SKM-1 (cell line): Measurements from ENCODE around the gene LMF1.
"Not testable (repeated sequence)": the region's sequence is repeated elsewhere in the genome, so short reads cannot be mapped to it uniquely, and the experiment has no call there.

Experiments
- DNase-seq: peaks from one replicate; lab custom pipeline; 2025; ENCODE audit not compliant: unreplicated experiment; lab: John Stamatoyannopoulos, UW

The LMF1 gene

DNA sequence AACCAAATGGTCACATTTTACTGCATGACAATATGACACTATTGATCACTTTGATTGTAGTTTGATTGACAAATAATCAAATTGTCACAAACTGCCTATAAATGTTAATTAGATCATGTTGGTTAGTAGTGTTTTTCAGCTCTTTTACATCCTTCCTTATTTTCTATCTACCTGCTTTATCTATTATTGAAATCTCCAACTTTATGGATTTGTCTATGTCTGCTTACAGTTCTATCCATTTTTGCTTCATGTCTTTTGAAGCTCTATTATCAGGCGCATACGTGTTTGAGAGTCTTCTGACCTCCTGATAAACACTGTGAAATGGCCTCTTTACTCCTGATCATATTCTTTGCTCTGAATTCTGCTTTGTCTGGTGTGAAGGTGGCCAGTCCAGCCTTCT, 87.0 kb downstream of the LMF1 start:
- no peak for DNase-seq

DNA sequence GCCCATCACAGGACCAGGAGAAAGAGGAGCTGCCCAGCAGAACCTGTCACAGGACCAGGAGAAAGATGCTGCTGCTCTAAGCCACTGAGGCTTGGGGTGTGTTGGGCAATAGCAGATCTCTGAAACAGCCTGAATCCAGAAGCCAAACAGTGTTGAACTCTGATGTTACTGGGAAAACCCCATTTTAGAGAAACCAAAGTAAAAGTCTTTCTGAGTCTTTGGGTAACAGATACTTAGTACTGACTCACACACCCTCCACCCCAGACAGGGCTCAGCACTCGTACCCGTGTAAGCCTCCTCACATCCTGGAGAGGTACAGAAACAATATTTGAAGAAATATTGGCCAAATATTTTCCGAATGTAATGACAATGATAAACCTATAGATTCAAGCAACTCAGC, 87.4 kb downstream of the LMF1 start:
- no peak for DNase-seq

DNA sequence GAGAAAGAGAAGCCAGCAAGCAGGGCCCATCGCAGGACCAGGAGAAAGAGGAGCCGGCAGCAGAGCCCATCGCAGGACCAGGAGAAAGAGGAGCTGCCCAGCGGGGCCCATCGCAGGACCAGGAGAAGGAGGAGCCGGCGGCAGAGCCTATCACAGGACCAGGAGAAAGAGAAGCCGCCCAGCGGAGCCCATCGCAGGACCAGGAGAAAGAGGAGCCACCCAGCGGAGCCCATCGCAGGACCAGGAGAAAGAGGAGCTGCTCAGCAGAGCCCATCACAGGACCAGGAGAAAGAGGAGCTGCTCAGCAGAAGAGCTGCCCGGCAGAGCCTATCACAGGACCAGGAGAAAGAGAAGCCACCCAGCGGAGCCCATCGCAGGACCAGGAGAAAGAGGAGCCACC, 88.1 kb downstream of the LMF1 start:
- not testable (repeated sequence) for DNase-seq

DNA sequence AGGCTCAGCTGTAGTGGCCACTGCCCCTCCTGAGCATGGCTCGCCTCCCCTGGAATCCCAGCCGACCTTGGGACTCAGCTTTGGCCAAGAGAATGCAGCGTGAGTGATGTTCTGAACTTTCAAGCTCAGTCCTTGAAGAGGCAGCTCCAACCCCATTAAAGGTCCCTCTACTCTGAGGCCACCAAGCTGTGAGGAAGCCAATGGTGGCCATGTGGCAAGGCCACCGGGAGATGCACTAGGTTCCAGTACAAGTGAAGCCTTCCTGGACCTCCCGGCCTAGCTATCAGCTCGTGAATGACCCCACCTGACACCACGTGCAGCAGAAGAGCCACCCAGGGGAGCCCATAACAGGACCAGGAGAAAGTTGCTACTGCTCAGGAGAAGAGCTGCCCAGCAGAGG, 88.5 kb downstream of the LMF1 start:
- no peak for DNase-seq

DNA sequence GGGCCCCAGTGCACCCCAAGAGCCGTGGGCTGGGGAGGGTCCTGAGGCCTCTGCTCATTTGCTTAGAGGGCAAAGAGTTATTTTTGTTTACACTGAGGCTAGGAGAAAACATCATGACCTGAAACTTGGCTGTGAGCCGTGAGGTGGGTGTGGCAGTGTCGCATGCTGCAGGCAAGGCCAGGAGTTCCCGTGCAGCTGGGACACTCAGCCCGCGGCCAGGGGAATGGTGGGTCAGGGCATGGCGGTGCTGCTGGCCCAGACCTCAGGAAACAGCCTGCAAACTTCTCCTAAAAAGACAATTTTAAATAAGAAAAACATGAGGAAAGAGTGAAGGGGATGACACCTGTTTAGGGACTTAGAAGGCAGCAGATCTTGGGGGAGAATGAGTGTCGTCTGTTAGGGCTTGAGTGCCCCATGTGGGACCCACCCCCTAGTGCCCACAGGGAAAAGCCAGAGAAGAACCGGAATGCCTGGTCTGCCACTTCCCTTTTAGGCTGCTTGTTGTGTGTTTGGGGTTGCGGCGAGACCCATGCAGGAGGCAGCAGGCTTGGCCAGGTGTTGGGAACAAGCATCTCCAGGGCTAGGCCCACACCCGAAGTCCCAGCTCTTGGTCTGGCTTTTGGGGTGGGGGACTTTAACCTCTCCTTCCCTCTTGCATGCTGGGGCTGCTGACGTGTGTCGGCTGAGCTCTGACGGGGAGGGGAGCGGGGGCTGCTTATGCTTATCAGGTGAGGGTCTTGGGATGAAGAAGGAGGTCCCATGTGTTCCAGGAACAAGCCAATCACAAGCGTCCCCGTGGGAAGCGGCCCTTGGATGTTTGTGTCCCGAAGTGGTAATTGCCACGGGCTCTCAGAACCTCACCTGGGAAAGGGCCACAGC, 89.3 kb downstream of the LMF1 start:
- DNase-seq: no peak

DNA sequence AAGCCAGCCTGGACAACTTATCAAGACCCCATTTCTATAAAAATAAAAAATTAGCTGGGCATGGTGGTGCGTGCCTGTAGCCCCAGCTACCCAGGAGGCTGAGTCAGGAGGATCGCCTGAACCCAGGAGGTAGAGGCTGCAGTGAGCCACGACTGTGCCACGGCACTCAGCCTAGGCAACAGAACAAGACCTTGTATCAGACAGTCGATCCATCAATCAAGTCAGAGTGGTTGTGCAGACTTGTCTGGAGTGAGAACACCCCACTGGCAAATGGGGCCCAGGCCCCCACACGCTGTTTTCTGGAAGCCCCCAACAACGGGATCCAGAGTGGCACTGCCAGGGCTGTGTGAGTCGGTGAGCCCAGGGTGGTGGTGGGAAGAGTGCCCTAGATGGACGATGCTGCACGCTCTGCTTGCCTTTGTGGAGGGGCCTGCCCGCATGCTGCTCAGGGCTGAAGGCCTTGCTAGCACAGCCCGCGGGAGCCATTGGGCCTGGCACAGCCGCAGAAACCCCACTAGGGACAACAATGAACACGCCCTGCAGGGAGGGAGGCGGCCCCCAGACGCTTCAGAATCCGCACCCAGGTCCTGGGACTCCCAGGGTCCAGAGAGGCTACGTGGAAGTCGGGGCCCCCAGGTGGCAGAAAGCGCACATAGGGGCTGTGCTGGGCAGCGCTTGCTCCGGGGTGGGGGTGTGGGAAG, 90.2 kb downstream of the LMF1 start:
- no peak for DNase-seq

DNA sequence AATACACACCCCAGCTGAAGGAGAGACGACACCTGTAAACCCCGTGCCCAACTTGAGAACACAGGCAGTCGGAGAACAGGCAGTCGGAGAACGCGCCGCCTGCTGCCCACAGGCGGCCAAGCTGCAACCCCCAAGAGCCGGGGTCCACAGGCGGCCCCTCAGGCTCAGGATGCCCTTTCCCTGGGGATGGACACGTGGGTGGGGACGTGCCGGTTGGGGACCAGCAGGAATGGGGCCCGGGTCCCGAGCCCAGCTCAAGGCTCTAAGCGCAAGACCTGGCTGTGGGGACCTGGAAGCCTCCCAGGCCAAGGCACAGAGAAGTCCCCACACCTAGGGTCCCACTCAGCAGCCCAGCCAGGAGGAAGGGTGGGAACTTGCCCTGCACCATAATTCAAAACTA, 90.8 kb downstream of the LMF1 start:
- DNase-seq: no peak

DNA sequence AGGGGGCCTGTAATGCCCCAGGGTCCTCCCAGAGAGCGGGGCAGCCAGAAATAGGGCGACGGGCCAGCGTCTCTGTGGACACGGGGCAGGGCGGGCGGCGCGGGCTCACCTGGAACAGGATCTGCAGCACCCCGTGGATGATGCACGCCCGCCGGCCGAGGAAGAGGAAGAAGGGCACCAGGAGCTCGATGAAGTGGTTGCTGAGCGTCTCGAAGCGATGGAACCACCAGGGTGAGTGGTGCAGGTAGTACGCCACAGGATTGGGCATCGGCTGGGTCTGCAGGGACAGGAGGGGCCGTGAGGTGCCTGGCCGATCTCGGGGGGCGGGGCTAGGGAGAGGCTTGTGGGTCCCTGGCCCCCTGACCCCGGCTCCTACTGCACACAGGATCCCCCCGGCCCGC, 91.3 kb downstream of the LMF1 start:
- no peak for DNase-seq

DNA sequence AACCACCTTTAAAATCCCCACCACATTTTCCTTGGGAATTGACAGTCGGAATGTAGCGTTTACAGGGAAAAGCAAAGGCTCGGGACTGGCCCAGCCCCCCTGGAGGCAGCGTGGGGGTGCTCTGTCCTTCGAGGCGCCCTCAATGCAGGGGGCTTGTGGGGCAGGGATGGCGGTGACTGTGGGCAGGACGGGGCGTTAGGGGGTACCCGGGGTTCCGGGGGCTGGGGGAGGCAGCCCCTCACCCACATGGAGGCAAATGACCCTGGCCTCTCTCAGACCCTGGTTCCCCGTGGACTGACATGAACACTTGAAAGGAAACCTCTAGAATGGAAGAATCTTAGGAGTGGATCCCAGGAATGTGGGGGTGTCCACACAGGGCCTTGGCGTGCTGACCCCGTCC, 91.9 kb downstream of the LMF1 start:
- no peak for DNase-seq

DNA sequence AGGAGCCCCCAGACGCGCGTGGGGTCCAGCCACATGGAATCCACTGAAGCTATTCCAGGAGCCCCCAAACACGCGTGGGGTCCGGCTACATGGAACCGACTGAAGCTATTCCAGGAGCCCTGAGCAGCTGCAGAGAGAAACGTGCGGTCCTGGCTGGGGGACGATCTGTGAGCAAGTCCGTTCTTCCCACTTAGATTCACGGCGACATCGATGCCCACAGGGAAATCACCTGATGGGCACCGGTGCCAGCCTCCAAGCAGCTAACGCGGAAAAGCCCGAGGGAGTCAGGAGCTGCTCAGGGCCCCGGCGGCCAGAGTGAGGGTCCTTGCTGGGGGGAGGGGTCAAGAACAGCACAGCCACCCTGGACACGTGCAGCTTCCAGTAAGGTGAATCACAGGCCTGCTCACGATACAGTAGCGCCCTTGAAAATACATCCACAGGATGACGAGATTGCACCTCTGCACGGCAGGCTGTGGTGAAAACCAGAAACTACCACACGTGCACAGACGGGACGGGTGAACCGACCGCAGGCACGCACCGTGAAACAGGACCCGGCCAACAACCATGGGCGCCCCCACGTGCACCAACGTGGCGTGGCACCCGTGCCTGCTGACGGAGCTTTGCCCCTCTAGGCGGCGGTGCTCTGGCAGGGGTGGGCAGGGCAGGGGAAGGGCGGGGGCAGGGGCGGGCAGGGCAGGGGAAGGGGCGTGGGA, 92.6 kb downstream of the LMF1 start:
- DNase-seq: no peak

DNA sequence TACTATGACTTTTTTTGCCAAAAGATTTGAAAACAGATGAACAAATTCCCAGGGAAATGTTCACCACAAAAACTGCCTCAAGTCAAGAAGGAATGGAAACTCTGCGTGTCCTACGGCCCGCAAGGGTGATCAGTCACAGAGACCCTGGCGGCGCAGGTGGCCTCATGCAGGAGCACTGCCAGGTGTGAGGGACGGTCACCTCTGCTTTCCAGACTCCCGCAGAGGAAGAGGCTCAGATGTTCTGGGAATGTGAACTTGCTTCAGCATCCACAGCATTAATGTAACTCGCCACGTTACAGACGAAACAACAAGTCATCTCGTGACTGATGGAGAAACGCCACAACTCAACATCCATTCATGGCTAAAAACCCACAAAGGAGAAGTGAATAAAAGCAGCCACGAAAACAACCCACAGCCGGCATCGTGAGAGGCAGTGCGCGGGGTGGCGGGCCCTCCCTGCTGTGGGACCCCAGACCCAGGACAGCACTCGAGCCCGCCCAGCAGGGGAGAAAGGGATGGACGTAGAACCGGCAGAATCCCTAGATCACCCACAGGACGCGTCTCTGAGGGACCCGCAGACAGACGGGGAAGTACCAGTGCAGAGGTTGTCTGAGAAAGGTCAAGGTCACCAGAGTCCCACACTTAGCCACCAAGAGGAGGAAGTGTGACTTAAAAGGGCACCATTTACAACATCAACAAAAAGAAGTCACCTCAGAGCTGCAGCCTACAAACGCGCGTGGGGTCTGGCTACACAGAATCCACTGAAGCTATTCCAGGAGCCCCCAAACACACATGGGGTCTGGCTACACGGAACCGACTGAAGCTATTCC, 93.3 kb downstream of the LMF1 start:
- peak; percentile 4 for DNase-seq

DNA sequence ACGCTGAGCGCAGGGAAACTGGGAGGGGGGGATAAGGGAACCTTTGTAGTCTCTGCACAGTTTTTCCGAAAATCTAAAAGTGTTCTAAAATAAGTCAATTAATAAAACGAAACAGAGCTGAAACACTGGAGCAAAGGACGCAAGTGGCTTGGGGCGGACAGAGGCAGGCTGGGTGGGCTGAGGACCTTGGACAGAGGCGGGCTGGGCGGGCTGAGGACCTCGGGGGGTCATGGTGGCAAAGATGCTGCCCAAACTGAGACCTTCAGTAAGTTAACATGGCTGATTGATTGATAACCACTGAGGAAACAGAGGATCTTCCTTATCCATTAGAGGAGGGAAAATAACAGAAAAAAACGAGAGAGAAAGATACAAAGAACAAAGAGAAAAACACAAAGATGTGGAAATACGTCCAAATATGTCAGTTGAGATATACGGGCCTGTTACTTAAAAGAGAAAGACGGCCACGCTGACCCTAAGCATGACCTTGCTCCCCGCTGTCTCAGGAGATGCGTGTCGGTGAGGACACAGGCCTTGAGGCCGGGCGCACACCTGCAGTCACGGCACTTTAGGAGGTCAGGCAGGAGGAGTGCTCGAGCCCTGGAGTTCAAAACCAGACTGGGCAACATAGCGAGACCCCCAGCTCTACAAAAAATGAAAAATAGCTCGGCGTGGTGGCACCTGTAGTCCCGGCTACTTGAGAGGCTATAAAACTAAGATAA, 94.1 kb downstream of the LMF1 start:
- no peak for DNase-seq

DNA sequence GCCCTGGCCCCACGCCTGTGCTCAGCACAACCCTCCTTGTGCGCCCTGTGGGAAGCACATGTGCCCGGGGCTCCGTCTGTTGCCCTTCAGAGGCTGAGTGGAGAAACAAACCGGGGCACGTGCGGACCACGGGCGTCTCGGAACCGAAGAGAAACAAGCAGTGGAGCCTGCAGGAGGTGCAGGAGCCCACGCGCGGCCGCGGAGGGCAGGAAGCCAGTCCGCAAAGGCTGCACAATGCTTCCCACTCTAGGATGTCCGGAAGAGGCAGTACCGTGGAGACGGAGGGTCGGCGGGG, 94.8 kb downstream of the LMF1 start:
- DNase-seq: no peak

DNA sequence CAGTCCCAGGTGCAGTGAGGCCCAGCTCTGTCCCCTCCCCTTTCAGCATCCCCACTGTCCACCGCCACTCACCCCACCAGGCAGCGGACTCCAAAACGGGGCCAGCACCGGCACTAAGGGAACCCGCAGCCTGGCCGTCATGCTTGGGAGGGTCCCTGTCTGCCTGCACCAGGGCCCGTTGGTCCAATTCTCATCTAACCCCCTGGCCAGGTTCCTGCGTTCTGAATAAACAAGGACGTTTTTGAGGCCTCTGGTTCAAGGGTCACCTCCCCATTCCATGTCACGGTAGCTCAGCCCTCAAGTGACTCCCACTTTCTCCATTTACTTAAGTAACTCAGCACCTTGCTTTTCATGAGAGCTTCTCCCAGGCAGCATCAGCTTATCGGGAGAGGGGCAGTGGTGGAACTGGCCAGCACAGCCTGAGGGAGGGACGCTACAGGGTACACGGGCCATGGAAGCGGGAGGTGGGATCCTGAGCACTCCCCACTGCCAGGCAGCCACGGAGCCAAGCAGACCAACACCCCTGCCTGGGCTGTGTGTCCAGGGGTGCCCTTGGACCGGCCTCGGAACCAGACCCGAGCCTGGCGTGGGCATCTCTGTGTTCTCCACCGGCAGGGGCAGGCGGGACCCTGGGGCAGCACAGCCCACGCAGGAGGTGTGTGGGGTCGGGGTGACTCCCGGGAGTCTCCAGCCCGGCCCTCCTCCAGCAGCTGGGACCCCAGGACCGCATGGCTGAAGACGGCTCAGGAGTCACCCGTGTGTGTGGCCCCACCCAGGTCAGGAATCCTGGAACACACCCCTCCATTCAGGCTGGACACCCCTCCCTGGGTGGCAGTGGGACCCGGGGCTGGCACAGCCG, 95.4 kb downstream of the LMF1 start:
- DNase-seq: no peak

DNA sequence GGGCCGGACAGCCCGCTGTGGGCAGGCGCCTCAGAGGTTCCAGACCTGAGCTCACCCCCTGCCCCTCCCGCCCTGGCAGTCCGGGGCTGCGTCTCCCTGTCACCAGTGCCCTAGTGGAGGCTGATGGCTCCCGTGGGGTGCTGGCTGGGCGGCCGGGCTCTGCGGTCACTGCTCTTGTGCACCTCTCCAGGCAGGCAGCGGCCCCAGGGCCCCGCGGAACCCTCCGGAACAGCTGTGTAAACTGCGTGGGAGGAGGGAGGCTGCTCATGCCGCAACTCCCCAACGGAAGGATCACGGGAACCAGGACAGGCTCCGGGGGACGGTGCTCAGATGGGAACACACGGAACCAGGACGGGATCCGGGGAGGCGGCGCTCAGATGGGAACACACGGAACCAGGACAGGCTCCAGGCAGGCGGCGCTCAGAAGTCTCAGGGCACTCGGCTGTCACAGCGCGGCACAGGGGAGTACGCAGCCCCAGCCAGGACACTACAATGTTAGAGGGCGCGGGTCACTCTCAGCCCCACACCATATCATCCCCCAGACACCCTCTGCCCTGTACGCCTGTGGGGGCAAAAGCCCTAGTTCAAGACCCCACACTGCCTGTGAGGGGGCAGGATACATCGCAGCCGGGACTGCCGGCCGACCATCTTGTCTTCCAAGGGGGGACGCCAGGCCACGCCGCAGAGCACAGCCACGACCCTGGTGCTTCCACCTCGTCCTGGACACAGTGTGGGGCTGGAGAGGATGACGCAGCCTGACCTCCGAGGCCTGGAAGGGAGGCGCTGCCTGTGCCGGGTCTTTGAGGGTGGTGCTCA, 96.2 kb downstream of the LMF1 start:
- DNase-seq: no peak

DNA sequence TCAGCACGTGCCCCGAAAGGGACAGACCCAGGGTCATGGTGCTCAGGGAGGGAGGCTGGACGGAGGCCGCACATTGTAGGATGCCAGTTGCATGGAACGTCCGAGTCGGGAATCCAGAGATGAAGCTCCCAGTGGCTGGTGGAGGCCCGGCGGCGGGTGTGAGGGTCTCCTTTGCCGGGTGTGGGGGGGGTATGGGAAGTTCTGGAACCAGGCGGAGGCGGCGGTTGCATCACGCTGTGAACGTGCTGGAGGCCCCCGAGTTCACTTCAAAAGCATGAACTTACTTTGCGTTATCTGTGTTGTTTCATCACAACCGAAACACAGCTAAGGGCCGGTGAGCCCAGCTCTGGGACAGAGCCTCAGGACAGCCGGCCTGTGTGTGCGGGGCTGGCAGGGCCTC, 96.9 kb downstream of the LMF1 start:
- DNase-seq: no peak

DNA sequence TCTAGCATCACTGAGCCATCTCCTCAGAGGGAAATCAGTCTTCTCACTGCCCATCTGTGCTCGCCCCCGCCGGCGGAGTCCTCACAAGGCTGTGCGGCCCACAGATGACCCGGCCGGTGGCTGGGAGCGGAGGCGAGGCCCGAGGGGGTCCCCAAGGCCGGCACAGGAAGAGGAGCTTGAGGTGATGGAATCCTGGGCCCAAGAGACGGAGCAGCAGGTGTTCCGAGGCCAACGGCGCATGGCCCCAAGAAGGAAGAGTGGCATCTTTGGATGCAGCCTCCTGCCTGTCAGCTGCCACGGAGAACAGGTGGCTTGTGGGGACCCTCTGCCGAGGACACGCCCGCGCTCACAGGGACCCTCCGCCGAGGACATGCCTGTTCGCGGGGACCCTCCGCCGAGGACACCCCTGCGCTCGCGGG, 97.5 kb downstream of the LMF1 start:
- DNase-seq: no peak

DNA sequence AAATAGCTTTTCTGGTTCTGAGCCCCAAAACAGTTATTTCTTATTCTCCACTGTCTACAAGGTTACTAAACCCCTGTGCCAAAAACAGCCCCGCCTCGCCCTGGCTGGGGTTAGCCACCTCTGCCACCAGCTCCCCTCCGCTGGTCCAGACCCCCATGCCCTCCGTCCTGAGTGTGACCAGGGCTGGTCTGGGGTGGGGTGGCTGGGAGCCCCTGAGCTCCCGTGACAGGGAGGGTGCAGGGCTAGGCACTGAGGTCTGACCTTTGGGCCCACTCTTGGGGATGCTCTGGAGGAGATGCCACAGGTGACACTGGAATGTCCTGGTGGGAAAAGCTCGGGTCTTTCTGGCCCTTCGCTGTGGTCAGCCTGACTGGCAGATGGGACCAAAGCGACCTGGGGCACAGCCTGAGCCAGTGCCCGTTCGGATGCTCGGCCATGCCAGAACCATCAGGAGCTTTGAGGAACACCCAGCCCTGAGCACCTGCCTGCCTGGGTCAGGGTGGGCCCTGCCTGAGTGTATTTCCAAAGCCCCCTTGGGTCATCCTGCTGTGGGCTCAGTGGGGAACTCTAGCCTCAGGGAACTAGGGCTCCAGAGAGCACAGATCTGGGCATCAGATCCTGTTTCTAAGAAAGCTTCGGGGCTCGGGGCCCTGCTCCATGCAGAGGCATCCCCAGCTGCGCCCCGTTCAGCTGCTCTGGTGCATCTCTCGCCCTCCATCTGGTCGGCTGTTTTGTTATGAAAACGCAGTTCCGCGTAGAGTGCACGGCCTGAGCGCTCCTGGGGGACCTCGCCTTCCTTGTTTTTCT, 98.1 kb downstream of the LMF1 start:
- DNase-seq: no peak
